A549 (cell line): ENCODE data around the gene CMIP. TPM values are rescaled to one million over a fixed set of nuclear protein-coding genes. Genes with fewer than 3 reads are reported as not detected.

ENCODE experiments used
- ATAC-seq, 2 experiments: fragments of 200-7000 bp in 1 of 2; fragments of >200 bp in 1 of 2; cut with Nextera tagmentation in 1 of 2; cut with Tn5 transposase in 1 of 2; 3 replicates each; pipeline versions ENCODE4 v1.8.0 to v1.9.1; 2018 to 2020; ENCODE audit warnings: mild to moderate bottlenecking in 1 of 2, moderate library complexity in 1 of 2
- CTCF ChIA-PET: fragments of 300-600 bp; sonication (Branson Sonifier 250); formaldehyde crosslinking; extraction: SDS; loops from one replicate; lab custom pipeline; 2021; ENCODE audit warnings: antibody characterized with exemption, inconsistent platforms; lab: Yijun Ruan, JAX
- POLR2A ChIA-PET: fragments of 350-600 bp; formaldehyde crosslinking; extraction: SDS; loops from one replicate; lab custom pipeline; 2021; ENCODE audit warnings: antibody characterized with exemption, inconsistent platforms; lab: Yijun Ruan, JAX
- DNase-seq, 2 experiments: peaks; one replicate each; pipeline versions ENCODE4 v3.0.0 to v3.0.0-alpha.2; 2011 to 2016; ENCODE audit warnings: low read depth in 1 of 2, low spot score in 1 of 2
- FAIRE-seq: peaks from 2 replicates; lab custom pipeline; 2011; peaks lifted over from hg19 to GRCh38; lab: Jason Lieb, UNC
- H3K27ac ChIP-seq, 2 experiments: fragments of >200 bp; sonication (Bioruptor Twin); formaldehyde crosslinking; 3 replicates each; pipeline ENCODE4 v1.5.1; 2016 to 2017
- H3K4me1 ChIP-seq: fragments of >200 bp; sonication (Bioruptor Twin); formaldehyde crosslinking; 3 replicates; pipeline ENCODE4 v1.6.1; 2016
- H3K4me2 ChIP-seq: fragments of >200 bp; sonication (Bioruptor Twin); formaldehyde crosslinking; 3 replicates; pipeline ENCODE4 v1.6.1; 2016
- H3K4me3 ChIP-seq: fragments of >200 bp; sonication (Bioruptor Twin); formaldehyde crosslinking; 3 replicates; pipeline ENCODE4 v1.5.1; 2016
- H3K9me3 ChIP-seq: fragments of >200 bp; sonication (Bioruptor Twin); formaldehyde crosslinking; 3 replicates; pipeline ENCODE4 v1.6.1; 2016
- CBX8 ChIP-seq: fragments of 200-600 bp; sonication (generic); IDR thresholded peaks from 2 replicates; pipeline ENCODE4 v1.6.1; 2016
- CHD4 ChIP-seq: fragments of 200-600 bp; sonication (generic); IDR thresholded peaks from 2 replicates; pipeline ENCODE4 v1.6.1; 2016; ENCODE audit warnings: antibody characterized with exemption, mild to moderate bottlenecking, borderline replicate concordance
- FOSB ChIP-seq: fragments of 250-450 bp; sonication (Bioruptor Pico); IDR thresholded peaks from 2 replicates; pipeline ENCODE4 v1.5.0; 2020; ENCODE audit warnings: mild to moderate bottlenecking, moderate library complexity
- FOSL2 ChIP-seq, 2 experiments: fragments of 450-650 bp in 1 of 2; fragments of >200 bp in 1 of 2; sonication (Bioruptor Twin) in 1 of 2; formaldehyde crosslinking; IDR thresholded peaks; 2 replicates each; pipeline versions ENCODE4 v1.5.0 to v1.6.1; 2016 to 2020; ENCODE audit warnings: mild to moderate bottlenecking in 1 of 2, moderate library complexity in 1 of 2
- FOXS1 ChIP-seq: fragments of 250-450 bp; sonication (Bioruptor Pico); IDR thresholded peaks from 2 replicates; pipeline ENCODE4 v1.5.0; 2020; ENCODE audit warnings: mild to moderate bottlenecking, moderate library complexity
- HOXA7 ChIP-seq: fragments of 250-450 bp; sonication (Bioruptor Pico); IDR thresholded peaks from 2 replicates; pipeline ENCODE4 v1.5.0; 2020; ENCODE audit warnings: mild to moderate bottlenecking, moderate library complexity
- HOXB5 ChIP-seq: fragments of 250-450 bp; sonication (Bioruptor Pico); IDR thresholded peaks from 2 replicates; pipeline ENCODE4 v1.5.0; 2020; ENCODE audit warnings: mild to moderate bottlenecking, moderate library complexity
- MAZ ChIP-seq: fragments of 150-350 bp; IDR thresholded peaks from 2 replicates; pipeline ENCODE4 v1.6.1; 2014; ENCODE audit warnings: antibody characterized with exemption, low read depth, low read length, borderline replicate concordance
- MYC ChIP-seq: IDR thresholded peaks from 2 replicates; pipeline ENCODE4 v1.6.1; 2012; ENCODE audit warnings: mild to moderate bottlenecking, inconsistent platforms, low read length, improper control_type of control experiment, borderline replicate concordance
- NFE2L2 ChIP-seq: fragments of 150-350 bp; conservative IDR thresholded peaks from 2 replicates; pipeline ENCODE4 v1.6.1; 2014; ENCODE audit warnings: low read length
- POLR2AphosphoS2 ChIP-seq: conservative IDR thresholded peaks from 2 replicates; pipeline ENCODE4 v1.6.1; 2012; ENCODE audit warnings: low read length, improper control_type of control experiment, inconsistent platforms
- REST ChIP-seq: fragments of 200-600 bp; sonication (generic); IDR thresholded peaks from 2 replicates; pipeline ENCODE4 v1.6.1; 2016; ENCODE audit warnings: antibody characterized with exemption, mild to moderate bottlenecking, moderate library complexity
- RFX5 ChIP-seq: fragments of 450-650 bp; IDR thresholded peaks from 2 replicates; pipeline ENCODE4 v1.7.1; 2014; ENCODE audit warnings: antibody characterized with exemption, mild to moderate bottlenecking, moderate library complexity
- SREBF2 ChIP-seq: fragments of 450-650 bp; IDR thresholded peaks from 2 replicates; pipeline ENCODE4 v1.6.1; 2014; ENCODE audit warnings: mild to moderate bottlenecking, moderate library complexity
- TP53 ChIP-seq: fragments of 250-450 bp; sonication (Bioruptor Pico); IDR thresholded peaks from 2 replicates; pipeline ENCODE4 v1.5.0; 2021; ENCODE audit warnings: mild to moderate bottlenecking, moderate library complexity
- ZC3H11A ChIP-seq: fragments of 450-650 bp; IDR thresholded peaks from 2 replicates; pipeline ENCODE4 v1.6.1; 2014; ENCODE audit warnings: antibody characterized with exemption, mild to moderate bottlenecking
- WGBS: methylation state at CpG from one replicate; pipeline ENCODE4 v1.1.6; 2017; ENCODE audit errors: missing lambda C conversion rate; 5-methylcytosine and 5-hydroxymethylcytosine counted together
- polyA plus RNA-seq, 4 experiments: library from polyadenylated mRNA; depleted of rRNA in 3 of 4; stranded (reverse); fragments of >200 nt; fragmentation: RNase III in 1 of 4; extraction: RNeasy Plus Mini Kit Qiagen cat#74134 plus additional on column Dnase treatment in 1 of 4; gene quantifications; 2 replicates in 3 of 4; 3 replicates in 1 of 4; pipeline ENCODE4 v1.2.3, GENCODE V29; 2011 to 2017
- TF ChIP-seq, protein P1 (sequence below): fragments of >200 bp; sonication (Bioruptor Twin); formaldehyde crosslinking; IDR thresholded peaks from 3 replicates; pipeline ENCODE4 v1.6.1; 2016
- TF ChIP-seq, protein P2 (sequence below): IDR thresholded peaks from 2 replicates; pipeline ENCODE4 v1.6.1; 2012
- TF ChIP-seq, protein P3 (sequence below): fragments of >200 bp; sonication (Bioruptor Twin); formaldehyde crosslinking; IDR thresholded peaks from 2 replicates; pipeline ENCODE4 v1.6.1; 2016

Gene CMIP
- polyA plus RNA-seq, 2 of the 4 experiments (the other 2 are of a cell fraction), result 21.6 to 125 TPM

DNA sequence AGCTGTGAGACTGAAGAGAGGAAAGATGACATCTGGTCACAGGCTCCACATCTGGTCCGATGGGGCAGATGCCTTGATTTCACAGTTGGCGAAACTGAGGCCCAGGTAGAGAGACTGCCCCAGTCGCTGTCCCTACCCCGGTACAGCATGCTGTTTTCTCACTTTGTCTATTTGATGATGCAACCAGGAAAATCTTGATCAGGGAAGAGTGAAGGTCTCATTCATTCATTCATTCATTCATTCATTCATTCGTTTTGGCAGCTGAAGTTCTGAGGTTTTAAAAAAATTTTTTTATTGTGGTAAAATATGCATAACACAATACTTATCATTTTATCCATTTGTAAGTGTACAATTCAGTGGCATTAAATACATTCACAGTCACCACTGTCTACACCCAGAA lies 19.7 kb downstream of the CMIP start:
- Histone ChIP-seq H3K27ac (peak overlapping the region in 1 of 2 experiments; percentile 56; a peak in 3 of 6 replicates), H3K4me3 (no peak overlapping the region), H3K9me3 (no peaks in the 10 kb centered on the region), H3K4me1 (peaks cover 86% of the 10 kb centered on the region), H3K4me2 (no peak overlapping the region)
- 94% methylated on average over 5 of the region's 5 CpGs for WGBS
- FAIRE-seq (no peak), ATAC-seq (no peak), DNase-seq (no peak)
- TF ChIP-seq NFE2L2 (no peak), HOXB5 (CRISPR knock-in tag) (no peak), ZC3H11A (no peak), TP53 (no peak)
- ChIA-PET CTCF (interaction anchor here (0.7 to 1.4 kb wide), 2 partner anchors 8 to 18 kb away, joined by 3 read pairs; no protein-coding TSS in a partner anchor), POLR2A (no interaction called here)

GRCh38 chr16:81465375-81465943 lies 20.9 kb downstream of the CMIP start:
- ATAC-seq (no peak), FAIRE-seq (no peak), DNase-seq (no peak)
- peak overlapping the region in 1 of 2 experiments; percentile 72; a peak in 3 of 6 replicates for H3K27ac ChIP-seq
- 89% methylated on average over 18 of the region's 18 CpGs for WGBS
- H3K9me3 ChIP-seq, result no peaks in the 10 kb centered on the region
- ChIA-PET POLR2A (no interaction called here), CTCF (interaction anchor here (0.6 to 1.9 kb wide), 6 partner anchors 11 to 158 kb away, joined by 3 to 6 read pairs (median 4); no protein-coding TSS in a partner anchor)
- no peak overlapping the region for H3K4me3 ChIP-seq
- H3K4me2 ChIP-seq, result no peak overlapping the region; the same call in 2 of the 3 replicates
- H3K4me1 ChIP-seq, result peaks cover 86% of the 10 kb centered on the region
- TF ChIP-seq ZC3H11A, result no peak
- no peak for TF ChIP-seq CHD4
- TF ChIP-seq MYC, result no peak
- no peak for TF ChIP-seq HOXA7
- TF ChIP-seq CBX8, result no peak
- TF ChIP-seq FOSB (CRISPR knock-in tag), result no peak
- TF ChIP-seq REST, result no peak
- TF ChIP-seq FOSL2 (IDR thresholded peaks at IDR 0.05), result no peak
- no peak for TF ChIP-seq FOSL2 (CRISPR knock-in tag; IDR thresholded peaks at IDR 0.05)
- no peak for TF ChIP-seq POLR2AphosphoS2
- no peak for TF ChIP-seq MAZ
- TF ChIP-seq, protein P1, sequence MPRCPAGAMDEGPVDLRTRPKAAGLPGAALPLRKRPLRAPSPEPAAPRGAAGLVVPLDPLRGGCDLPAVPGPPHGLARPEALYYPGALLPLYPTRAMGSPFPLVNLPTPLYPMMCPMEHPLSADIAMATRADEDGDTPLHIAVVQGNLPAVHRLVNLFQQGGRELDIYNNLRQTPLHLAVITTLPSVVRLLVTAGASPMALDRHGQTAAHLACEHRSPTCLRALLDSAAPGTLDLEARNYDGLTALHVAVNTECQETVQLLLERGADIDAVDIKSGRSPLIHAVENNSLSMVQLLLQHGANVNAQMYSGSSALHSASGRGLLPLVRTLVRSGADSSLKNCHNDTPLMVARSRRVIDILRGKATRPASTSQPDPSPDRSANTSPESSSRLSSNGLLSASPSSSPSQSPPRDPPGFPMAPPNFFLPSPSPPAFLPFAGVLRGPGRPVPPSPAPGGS, result no peak
- no peak for TF ChIP-seq SREBF2
- no peak for TF ChIP-seq FOXS1 (CRISPR knock-in tag)
- TF ChIP-seq, protein P2, sequence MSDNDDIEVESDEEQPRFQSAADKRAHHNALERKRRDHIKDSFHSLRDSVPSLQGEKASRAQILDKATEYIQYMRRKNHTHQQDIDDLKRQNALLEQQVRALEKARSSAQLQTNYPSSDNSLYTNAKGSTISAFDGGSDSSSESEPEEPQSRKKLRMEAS, result no peak
- TF ChIP-seq, protein P3, sequence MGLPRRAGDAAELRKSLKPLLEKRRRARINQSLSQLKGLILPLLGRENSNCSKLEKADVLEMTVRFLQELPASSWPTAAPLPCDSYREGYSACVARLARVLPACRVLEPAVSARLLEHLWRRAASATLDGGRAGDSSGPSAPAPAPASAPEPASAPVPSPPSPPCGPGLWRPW, result no peak
- TF ChIP-seq RFX5, result no peak
